ENCODE measurements around the gene SPTLC1.
"Not testable (repeated sequence)": the region's sequence is repeated elsewhere in the genome, so short reads cannot be mapped to it uniquely, and the experiment has no call there.

Gene SPTLC1

DNA sequence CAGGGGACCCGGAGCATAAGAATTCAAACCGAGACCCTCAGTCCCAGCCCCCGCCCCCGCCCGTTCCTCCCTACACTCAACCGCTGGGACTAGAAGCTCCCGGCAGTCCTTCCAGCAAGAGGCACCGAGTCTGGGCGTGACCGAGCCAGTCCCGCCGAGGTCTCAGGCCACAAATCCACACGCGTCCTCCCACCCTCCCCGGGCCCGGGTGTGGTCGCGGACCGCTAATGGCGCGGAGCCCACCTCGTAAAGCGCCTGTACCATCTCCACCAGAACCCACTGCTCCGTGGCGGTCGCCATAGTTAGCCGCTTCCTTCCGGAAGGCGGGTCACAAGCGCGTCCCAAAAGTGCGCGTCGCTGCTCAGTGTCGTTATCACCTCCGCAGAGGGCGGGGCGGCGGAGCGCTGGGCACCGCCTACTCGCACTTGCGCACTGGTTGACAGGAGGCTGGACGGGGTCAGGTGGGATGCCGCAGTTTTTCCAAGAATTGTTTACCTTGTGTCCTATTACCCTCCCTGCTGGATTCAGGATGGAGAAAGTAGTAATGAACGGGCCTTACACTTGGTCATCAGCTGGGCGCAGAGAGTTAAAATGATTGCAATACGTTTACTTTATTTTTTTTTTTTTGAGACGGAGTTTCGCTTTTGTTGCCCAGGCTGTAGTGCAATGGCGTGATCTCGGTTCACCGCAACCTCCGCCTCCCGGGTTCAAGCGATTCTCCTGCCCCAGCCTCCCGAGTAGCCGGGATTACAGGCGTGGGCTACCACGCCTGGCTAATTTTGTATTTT is at the start of gene SPTLC1:
SPTLC1 (minus strand) TSS at position 343 of the 788 bp plus-strand sequence; CDS start at position 300, 43 bp downstream.
- peak; percentile 81 for DNase-seq

DNA sequence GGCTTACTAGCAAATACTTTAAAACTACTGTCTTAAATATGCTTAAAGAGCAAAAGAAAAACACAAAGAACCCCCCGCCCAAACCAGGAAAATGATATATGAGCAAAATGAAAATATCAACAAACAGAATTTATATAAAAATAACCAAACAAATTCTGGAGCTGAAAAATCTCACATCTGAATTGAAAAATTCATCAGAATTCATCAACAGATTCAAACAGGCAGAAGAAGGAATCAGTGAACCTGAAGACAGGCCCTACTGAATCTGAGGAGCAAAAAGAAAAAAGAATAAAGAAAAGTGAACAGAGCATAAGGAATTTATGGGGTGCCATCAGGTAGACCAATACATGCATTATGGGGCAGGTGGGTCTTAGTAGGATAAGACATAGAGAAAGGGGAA is 49.8 kb upstream of the SPTLC1 start:
- DNase-seq, result no peak

- no peak for DNase-seq
Measured at GRCh38 chr9:92164490-92164889, 49.3 kb upstream of the SPTLC1 start.

GRCh38 chr9:92163276-92163675 is 48.1 kb upstream of the SPTLC1 start:
- DNase-seq, result no peak

- no peak for DNase-seq
Measured at GRCh38 chr9:92160786-92161185, 45.6 kb upstream of the SPTLC1 start.

GRCh38 chr9:92159058-92159457 is 43.8 kb upstream of the SPTLC1 start:
- DNase-seq, result no peak

DNA sequence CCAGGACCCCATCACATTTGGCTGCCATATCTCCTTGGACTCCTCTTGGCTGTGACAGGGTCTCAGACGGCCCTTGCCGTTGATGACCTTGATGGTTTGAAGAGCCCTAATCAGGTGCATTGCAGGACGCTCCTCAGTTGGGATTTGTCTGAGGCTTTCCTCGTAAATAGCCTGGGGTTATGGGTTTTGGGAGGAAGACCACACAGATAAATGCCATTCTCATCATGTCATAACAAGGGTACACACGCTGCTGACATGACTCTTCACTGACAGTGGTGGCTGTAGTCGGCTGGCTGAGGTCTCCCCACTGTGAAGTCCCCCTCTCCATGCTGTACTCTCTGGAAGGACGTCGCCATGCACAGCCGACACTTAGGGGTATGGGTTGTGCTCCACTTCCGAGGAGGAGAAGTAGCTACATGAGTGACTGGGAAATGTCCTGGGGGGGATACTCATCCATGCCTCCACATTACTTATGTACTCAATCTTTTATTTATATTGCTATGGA is 42.9 kb upstream of the SPTLC1 start:
- DNase-seq, result no peak

GRCh38 chr9:92155736-92156135 is 40.5 kb upstream of the SPTLC1 start:
- DNase-seq, result peak; percentile 70

- no peak for DNase-seq
Measured at GRCh38 chr9:92155221-92155620, 40.0 kb upstream of the SPTLC1 start.

DNA sequence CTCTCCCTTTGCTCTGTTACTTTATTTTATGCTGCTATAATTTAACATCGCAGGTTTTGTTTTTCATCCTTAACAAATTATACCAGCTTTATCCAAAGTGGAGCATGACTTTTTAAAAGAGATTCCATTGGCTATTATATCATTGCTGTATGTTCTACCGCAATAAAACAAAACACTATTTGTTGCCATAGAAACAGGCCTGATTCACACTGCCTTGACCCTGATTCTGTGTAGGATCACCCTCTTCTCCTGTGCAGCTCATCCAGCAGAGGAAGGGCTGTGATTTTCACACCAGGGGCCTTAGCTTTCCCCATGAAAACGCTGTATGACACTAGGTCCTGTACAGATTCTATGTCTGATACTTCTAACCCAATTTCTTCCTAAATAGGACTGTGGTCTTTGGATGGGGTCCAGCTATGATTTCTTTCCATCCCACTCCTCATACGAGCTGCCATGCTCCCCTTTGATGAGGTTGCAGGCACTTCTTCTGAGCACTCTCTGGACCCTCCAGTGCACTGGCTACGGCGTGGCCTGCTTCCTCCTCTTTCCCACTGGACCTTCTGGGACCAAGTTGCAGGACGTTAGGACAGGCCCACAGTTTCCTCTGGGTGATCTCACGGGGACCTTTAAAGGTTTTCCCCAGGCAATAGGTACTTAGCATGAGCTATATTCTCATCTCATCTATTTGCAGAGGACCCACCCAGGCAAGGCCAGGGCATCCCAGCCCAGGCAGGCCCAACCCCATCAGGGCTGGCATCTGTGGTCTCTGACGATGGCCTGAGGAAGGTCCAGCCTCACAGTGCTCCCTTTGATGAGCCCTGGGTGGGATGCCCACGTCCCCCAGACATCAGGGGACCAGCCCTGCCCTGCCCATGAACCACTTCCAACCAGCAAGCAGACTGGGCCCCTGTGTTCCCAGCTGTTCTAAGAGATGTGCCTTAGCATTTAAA is 38.5 kb upstream of the SPTLC1 start:
- DNase-seq, result not testable (repeated sequence)

- peak; percentile 43 for DNase-seq
Measured at GRCh38 chr9:92151691-92152393, 36.6 kb upstream of the SPTLC1 start.

DNA sequence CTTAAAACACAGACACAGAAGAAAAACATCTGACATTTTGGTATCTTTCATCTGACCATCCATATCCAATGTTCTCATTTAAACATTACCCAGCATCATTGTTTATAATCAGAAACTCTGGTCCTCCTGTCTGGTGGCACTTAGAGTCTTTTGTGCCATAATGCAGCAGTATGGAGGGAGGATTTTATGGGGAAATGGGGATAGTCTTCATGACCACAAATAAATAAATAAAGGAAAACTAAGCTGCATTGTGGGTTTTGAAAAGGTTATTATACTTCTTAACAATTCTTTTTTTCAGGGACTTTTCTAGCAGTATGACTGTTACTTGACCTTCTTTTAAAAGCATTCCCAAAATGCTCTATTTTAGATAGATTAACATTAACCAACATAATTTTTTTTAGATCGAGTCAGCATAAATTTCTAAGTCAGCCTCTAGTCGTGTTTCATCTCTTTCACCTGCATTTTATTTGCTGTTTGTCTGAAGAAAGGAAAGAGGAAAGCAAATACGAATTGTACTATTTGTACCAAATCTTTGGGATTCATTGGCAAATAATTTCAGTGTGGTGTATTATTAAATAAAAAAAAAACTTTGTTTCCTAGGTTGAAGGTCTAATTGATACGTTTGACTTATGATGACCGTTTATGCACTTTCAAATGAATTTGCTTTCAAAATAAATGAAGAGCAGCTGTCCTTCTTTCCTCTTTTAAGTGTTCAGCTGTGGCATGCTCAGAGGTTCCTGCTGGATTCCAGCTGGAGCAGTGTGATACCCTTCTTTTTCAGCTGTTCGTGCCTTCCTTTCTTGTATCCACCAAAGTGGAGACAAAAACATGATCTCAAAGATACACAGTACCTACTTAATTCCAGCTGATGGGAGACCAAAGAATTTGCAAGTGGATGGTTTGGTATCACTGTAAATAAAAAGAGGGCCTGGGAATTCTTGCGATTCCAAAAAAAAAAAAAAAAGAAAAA is 35.6 kb upstream of the SPTLC1 start:
- not testable (repeated sequence) for DNase-seq

DNA sequence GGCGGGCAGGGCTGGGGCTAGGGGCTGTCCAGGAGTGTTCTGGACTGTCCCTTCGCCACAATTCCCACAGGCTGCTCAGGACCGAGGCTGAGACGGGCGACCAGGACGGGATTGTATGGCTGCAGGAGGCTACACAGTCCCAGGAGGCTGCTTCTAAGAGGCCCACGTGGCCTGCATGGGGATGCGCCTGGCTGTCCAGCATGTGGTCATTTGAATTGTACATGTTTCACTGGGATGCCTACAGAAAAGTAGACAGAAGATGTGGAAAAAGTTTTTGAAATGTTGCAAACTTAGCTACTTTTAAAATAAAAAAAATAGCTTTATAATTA is 32.6 kb upstream of the SPTLC1 start:
- DNase-seq, result no peak

DNA sequence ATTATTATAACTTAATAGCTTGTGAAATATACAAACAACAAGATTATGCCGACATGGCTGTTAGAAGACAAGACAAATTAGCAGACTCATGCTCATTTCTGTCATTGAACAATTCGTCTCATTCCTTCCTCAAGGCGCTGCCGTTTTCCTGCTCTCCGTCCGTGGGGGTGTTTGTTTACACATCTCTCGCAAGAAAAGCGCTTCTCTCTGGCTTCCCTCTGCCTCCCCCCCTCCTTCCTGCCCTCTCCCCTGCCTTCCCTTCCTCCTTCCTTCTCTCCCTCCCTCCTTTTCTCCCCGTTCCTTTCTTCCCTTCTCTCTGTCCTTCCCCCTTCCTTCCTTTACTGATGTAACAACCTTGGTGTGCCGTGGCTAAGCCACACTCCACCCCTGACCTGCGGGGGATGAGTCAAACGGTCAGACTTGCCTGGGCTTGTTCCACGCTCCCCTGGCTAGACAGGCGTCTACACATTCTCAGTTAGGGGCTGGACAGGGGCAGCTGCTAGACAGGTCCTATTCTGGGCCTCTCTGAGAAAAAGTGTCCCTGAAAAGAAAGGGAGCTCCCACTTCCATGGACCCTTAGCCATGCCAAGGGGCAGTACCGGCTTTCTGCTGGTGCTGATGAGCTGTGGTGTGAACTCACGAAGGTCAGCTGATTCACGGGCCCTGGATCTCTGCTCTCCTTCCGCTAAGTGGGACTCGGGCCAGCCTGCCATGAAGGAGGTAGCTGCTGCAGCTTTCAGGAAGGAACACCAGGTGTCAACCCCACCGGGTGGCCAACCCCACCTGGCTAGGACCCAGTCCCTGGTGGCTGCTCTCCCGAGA is 32.0 kb upstream of the SPTLC1 start:
- DNase-seq, result no peak

DNA sequence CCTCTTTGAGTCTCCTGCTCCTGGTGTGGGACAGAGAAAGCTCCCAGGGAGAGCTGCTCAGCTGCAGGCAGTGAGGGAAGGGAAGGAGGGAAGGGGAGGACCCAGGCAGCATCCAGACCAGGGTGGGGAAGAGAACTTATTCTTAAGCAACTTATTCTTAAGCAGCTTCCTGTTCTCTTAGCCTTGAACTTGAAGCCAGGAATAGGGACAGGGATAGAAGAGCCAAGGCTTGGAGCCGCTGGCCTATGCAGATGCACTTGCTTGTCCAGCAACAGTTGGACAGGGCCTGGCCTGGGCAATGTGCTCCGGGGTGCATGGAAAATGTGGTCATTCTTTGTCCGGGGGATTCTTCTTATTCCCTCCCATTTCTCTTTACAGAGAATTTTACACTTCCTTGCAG is 31.4 kb upstream of the SPTLC1 start:
- DNase-seq, result no peak

DNA sequence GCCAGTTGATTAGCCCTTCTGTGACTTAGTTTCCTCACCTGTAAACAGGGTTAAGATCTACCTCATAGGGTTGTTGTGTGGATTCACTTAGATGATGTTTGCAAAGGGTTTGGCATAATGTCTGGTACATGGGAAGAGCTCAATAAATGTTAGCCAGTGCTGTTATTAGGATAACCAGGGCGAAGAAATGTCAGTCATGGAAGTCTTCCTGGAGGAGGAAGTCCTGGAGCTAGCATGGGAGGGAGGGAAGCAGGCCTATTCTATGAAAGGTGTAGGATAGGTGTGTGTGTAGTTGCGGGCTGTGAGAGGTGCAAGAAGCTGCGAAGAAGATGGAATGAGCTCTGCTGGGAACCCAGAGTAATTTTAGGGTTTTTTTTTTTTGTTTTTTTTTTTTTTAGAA is 30.6 kb upstream of the SPTLC1 start:
- not testable (repeated sequence) for DNase-seq

DNA sequence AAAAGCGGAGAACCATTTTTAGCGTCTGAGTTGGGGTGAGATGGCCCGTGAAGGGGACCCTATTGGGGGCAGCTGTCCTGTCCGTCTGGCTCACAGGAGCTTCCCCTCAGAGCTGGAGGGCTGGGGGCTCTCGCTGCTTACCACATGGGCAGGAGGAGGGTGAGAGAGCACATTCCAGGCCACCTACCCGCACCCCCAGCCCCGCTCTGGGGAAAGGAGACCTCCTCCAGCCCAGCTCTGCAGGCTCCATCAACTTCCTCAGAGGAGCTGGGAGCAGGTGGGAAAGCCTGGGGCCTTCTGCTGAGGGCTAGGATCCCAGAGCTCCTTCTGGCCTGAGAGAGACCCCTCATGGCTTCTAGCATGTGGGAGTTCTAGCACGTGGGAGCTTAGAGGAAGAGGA is 27.1 kb upstream of the SPTLC1 start:
- DNase-seq, result no peak

DNA sequence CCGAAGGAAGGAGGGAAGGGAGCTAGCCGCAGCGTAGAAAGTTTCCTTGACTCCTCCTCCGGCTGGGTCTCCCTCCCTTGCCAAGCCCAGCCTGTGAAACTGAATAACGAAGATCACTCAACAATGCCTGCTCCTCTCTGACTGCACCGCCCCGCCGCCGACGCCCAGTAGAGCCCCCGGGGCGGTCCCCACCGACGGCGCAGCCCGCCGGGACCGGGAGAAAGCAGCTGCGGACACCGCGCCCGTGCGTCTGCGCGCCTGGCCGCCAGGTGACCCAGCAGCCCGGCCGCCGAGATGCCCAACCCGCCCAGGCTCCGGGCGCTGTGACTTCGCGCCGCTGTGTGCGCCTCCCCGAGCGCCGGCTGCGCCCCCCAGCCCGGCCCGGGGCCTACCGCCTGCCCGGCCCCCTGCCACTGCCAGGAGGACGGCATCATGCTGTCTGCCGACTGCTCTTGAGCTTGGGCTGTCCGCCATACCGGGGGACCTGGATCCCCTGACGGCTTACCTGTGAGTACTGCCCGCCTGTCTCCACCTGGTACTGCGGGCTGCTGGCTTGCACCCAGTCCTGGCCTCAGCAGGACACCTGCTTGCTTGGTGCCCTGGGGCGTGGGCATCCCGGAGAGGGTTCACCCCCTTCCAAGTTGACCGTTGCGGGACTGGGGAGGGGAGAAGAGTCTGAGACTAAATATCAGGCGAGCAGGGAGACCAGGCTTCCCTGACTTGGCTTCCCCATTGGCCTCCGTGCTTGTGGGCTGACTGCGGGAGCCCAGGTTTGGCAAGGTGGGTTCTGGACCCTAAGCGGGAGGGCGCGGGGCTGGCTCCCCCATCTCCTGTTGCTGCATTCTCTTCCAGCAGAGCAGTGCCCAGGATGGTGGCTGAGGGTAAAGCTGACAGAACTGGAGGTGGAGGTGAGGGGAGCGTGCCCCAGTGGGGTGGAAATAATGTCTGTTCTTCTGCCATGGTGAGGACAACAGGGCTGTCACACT is 26.2 kb upstream of the SPTLC1 start:
- DNase-seq, result no peak

DNA sequence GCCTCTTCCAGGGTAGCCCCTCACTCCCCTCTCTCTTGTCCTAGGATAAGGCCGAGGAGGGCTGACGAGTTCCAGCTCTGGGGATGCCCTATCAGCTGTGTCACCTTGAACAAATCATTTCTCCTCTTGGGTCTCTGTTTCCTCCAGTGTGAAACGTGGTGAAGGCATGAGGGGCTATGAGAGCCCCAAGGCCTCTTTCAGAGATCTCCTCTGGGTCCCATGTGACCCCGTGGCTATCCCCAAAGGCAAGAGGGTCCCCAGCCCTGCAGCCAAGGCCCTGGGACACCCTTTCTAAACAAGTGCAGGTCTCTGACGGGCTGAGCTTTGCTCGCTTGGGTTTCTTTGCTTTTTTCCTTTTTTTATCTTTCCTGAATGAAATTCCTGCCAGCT is 25.5 kb upstream of the SPTLC1 start:
- no peak for DNase-seq

All from NCI-H1694 treated with DMSO at 0.1 percent for 48 hours (cell line).